HG03025 (cell line): Measurements from ENCODE around the gene ULK1.
"Not testable (repeated sequence)": the region's sequence is repeated elsewhere in the genome, so short reads cannot be mapped to it uniquely, and the experiment has no call there.

Source experiments
- ATAC-seq: cut with Tn5 transposase; IDR thresholded peaks from one replicate; pipeline ENCODE4 v1.9.1; 2021; ENCODE audit warnings: mild to moderate bottlenecking, moderate library complexity; ENCODE audit not compliant: unreplicated experiment, low FRiP score

Gene ULK1

GRCh38 chr12:131960590-131961325, 66.3 kb downstream of the ULK1 start:
- not testable (repeated sequence) for ATAC-seq

DNA sequence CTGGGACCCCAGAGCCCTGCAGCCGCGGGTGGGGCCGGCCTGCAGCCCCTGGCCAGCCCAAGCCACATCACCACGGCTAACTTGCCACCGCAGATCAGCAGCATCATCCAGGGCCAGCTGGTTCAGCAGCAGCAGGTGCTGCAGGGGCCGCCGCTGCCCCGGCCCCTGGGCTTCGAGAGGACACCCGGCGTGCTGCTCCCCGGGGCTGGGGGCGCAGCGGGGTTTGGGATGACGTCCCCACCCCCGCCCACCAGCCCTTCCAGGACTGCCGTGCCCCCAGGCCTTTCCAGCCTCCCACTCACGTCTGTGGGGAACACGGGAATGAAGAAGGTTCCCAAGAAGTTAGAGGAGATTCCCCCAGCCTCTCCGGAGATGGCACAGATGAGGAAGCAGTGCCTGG, 66.9 kb downstream of the ULK1 start:
- not testable (repeated sequence) for ATAC-seq

DNA sequence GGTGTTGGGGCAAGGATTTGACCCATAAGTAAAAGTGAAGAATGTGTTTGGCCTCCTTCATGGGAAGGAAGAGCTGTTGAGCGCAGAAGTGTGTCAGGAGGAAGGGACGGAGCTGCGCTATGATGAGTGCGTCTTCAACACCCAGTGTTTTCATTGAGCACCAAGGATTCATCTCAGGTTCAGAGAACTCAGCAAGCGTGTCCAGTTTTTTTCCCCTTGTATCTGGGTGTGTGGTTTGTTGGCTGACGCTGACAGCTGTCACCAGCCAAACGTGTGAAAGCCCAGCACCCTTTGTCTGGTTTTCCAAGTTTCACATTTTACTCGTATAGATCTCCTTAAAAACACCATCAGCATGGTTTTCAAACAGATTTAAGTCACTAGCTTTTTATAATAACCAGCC, 67.6 kb downstream of the ULK1 start:
- ATAC-seq: no peak

GRCh38 chr12:131963381-131963780, 69.0 kb downstream of the ULK1 start:
- ATAC-seq: no peak

DNA sequence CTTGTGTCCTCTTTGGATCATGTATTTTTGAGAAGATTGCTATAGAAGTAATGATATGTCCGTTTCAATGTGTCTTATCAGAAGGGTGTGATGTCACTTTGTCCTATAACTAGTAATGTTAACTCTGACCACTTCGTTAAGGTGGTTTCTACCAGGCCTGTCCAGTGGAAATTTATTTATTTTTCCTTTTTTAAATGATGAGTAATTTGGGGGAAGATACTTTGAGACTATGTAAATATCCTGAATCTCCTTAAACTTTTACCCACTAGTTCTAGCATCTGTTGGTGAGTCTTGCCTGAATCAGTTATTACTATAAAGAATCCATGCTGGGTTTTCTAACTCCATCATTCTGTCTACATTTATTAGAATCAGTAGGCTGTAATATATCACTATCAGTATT, 70.7 kb downstream of the ULK1 start:
- ATAC-seq: no peak

GRCh38 chr12:131971226-131971625, 76.8 kb downstream of the ULK1 start:
- no peak for ATAC-seq
